Measurements from ENCODE around the gene PAGE5. TPM values are rescaled to one million over a fixed set of nuclear protein-coding genes. Genes with fewer than 3 reads are reported as not detected.

Gene PAGE5, protein sequence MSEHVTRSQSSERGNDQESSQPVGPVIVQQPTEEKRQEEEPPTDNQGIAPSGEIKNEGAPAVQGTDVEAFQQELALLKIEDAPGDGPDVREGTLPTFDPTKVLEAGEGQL
- total RNA-seq (not detected), polyA plus RNA-seq (ENCODE audit: insufficient read length in 2 of 2) (not detected)
- long read RNA-seq, donor 1: 0 reads
- long read RNA-seq, donor 2: 0 reads
- long read RNA-seq, donor 3: 0 reads
- long read RNA-seq, donor 4: 0 reads

- Histone ChIP-seq H3K9me3 (ENCODE audit: control insufficient read depth, insufficient read depth, low read length) (no peaks in the 10 kb centered on the region), H3K4me1 (ENCODE audit: control insufficient read depth, insufficient read depth, low read length) (no peaks in the 10 kb centered on the region), H3K4me3 (ENCODE audit: low read depth, low read length) (no peak within 1 kb of the TSS), H3K36me3 (ENCODE audit: control insufficient read depth, insufficient read depth, low read length) (no peaks in the 10 kb centered on the region), H3K27ac (ENCODE audit: low read depth, low read length) (no peak within 1 kb of the TSS), H3K27me3 (ENCODE audit: control insufficient read depth, insufficient read depth, low read length) (no peaks in the 10 kb centered on the region)
- DNase-seq (ENCODE audit: low read depth in 4 of 6, low spot score in 6 of 6): no peak
- 76% methylated on average over 25 of the region's 30 CpGs for WGBS (ENCODE audit: insufficient coverage)
These were observed at the start of gene PAGE5 for GRCh38 chrX:55220119-55220794. Gene PAGE5, plus strand, starts transcription at chrX:55220346. Its CDS starts 1,037 bp downstream, at chrX:55221383.

DNA sequence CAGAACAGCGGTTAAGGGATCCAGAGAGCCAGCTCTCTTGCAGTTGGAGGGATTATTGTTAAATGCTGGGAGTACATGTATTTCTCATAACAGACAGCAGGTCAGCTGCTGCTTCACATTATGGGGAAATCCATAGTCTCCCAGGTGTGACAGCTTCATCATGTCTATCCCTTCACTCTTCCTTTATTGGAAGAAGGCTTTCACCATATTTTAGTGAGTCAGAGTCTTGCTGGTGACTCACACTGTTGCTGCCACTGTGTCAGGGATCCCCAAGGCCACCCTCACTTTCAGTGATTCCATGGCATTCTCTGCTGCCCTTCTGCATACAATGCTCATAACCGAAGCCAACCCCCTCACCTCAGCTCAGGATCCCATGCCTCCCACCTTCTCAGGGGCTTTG, 32.9 kb upstream of the PAGE5 start:
- Histone ChIP-seq H3K4me3 (ENCODE audit: low read depth, low read length) (no peak overlapping the region), H3K4me1 (ENCODE audit: control insufficient read depth, insufficient read depth, low read length) (no peaks in the 10 kb centered on the region), H3K27ac (ENCODE audit: low read depth, low read length) (no peak overlapping the region), H3K9me3 (ENCODE audit: control insufficient read depth, insufficient read depth, low read length) (no peaks in the 10 kb centered on the region), H3K36me3 (ENCODE audit: control insufficient read depth, insufficient read depth, low read length) (no peaks in the 10 kb centered on the region), H3K27me3 (ENCODE audit: control insufficient read depth, insufficient read depth, low read length) (no peaks in the 10 kb centered on the region)
- no peak for DNase-seq (ENCODE audit: low read depth in 4 of 6, low spot score in 6 of 6)
- WGBS (ENCODE audit: insufficient coverage): 82% methylated on average over 1 of the region's 2 CpGs

DNA sequence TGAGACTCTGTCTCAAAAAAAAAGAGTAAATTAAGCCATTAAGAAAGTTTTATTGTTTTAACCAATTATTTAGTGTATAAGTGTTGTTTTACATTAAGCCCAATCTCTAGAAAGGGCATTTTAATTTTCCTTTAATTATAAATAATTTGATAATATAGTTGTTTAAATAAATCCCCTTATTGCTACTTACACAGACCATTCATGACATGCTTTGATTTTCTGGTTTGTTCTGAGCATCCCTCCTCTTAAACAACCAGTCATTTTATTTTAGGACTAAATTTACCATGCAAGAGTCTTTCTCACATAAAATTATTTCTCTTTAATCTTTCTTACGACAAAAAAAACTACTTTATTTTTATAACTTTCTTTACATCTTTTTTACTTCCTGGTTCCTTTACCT, 23.5 kb upstream of the PAGE5 start:
- Histone ChIP-seq H3K9me3 (ENCODE audit: control insufficient read depth, insufficient read depth, low read length) (no peaks in the 10 kb centered on the region), H3K36me3 (ENCODE audit: control insufficient read depth, insufficient read depth, low read length) (no peaks in the 10 kb centered on the region), H3K27me3 (ENCODE audit: control insufficient read depth, insufficient read depth, low read length) (no peaks in the 10 kb centered on the region), H3K27ac (ENCODE audit: low read depth, low read length) (no peak overlapping the region), H3K4me3 (ENCODE audit: low read depth, low read length) (no peak overlapping the region), H3K4me1 (ENCODE audit: control insufficient read depth, insufficient read depth, low read length) (no peaks in the 10 kb centered on the region)
- no peak for DNase-seq (ENCODE audit: low read depth in 4 of 6, low spot score in 6 of 6)
- WGBS (ENCODE audit: insufficient coverage): 67% methylated on average over 1 of the region's 1 CpG

GRCh38 chrX:55201930-55202579, 18.1 kb upstream of the PAGE5 start:
- DNase-seq (ENCODE audit: low read depth in 4 of 6, low spot score in 6 of 6): no peak
- Histone ChIP-seq H3K4me3 (ENCODE audit: low read depth, low read length) (no peak overlapping the region), H3K9me3 (ENCODE audit: control insufficient read depth, insufficient read depth, low read length) (no peaks in the 10 kb centered on the region), H3K27ac (ENCODE audit: low read depth, low read length) (no peak overlapping the region), H3K36me3 (ENCODE audit: control insufficient read depth, insufficient read depth, low read length) (no peaks in the 10 kb centered on the region), H3K4me1 (ENCODE audit: control insufficient read depth, insufficient read depth, low read length) (no peaks in the 10 kb centered on the region), H3K27me3 (ENCODE audit: control insufficient read depth, insufficient read depth, low read length) (no peaks in the 10 kb centered on the region)
- no CpG with 5 or more reads among the region's 3 CpGs for WGBS (ENCODE audit: insufficient coverage)

GRCh38 chrX:55206162-55206941, 13.8 kb upstream of the PAGE5 start:
- Histone ChIP-seq H3K27ac (ENCODE audit: low read depth, low read length) (no peak overlapping the region), H3K4me1 (ENCODE audit: control insufficient read depth, insufficient read depth, low read length) (no peaks in the 10 kb centered on the region), H3K4me3 (ENCODE audit: low read depth, low read length) (no peak overlapping the region), H3K27me3 (ENCODE audit: control insufficient read depth, insufficient read depth, low read length) (no peaks in the 10 kb centered on the region), H3K9me3 (ENCODE audit: control insufficient read depth, insufficient read depth, low read length) (no peaks in the 10 kb centered on the region), H3K36me3 (ENCODE audit: control insufficient read depth, insufficient read depth, low read length) (no peaks in the 10 kb centered on the region)
- DNase-seq (ENCODE audit: low read depth in 4 of 6, low spot score in 6 of 6): no peak
- WGBS (ENCODE audit: insufficient coverage): 60% methylated on average over 3 of the region's 6 CpGs

- no peaks in the 10 kb centered on the region for H3K9me3 ChIP-seq (ENCODE audit: control insufficient read depth, insufficient read depth, low read length)
- H3K36me3 ChIP-seq (ENCODE audit: control insufficient read depth, insufficient read depth, low read length): no peaks in the 10 kb centered on the region
- H3K27ac ChIP-seq (ENCODE audit: low read depth, low read length): no peak overlapping the region
- DNase-seq (ENCODE audit: low read depth in 4 of 6, low spot score in 6 of 6): no peak
- WGBS (ENCODE audit: insufficient coverage): 75% methylated on average over 8 of the region's 13 CpGs
- H3K4me3 ChIP-seq (ENCODE audit: low read depth, low read length): no peak overlapping the region
- no peaks in the 10 kb centered on the region for H3K4me1 ChIP-seq (ENCODE audit: control insufficient read depth, insufficient read depth, low read length)
- no peaks in the 10 kb centered on the region for H3K27me3 ChIP-seq (ENCODE audit: control insufficient read depth, insufficient read depth, low read length)
These were observed 9.0 kb upstream of the PAGE5 start for GRCh38 chrX:55210931-55211677.

GRCh38 chrX:55213381-55213780, 6.8 kb upstream of the PAGE5 start:
- DNase-seq (ENCODE audit: low read depth in 4 of 6, low spot score in 6 of 6): no peak
- H3K4me1 ChIP-seq (ENCODE audit: control insufficient read depth, insufficient read depth, low read length): no peaks in the 10 kb centered on the region
- no peaks in the 10 kb centered on the region for H3K27me3 ChIP-seq (ENCODE audit: control insufficient read depth, insufficient read depth, low read length)
- WGBS (ENCODE audit: insufficient coverage): no CpG with 5 or more reads among the region's 3 CpGs
- no peaks in the 10 kb centered on the region for H3K9me3 ChIP-seq (ENCODE audit: control insufficient read depth, insufficient read depth, low read length)
- no peak overlapping the region for H3K4me3 ChIP-seq (ENCODE audit: low read depth, low read length)
- no peaks in the 10 kb centered on the region for H3K36me3 ChIP-seq (ENCODE audit: control insufficient read depth, insufficient read depth, low read length)
- H3K27ac ChIP-seq (ENCODE audit: low read depth, low read length): no peak overlapping the region

- Histone ChIP-seq H3K27me3 (ENCODE audit: control insufficient read depth, insufficient read depth, low read length) (no peaks in the 10 kb centered on the region), H3K27ac (ENCODE audit: low read depth, low read length) (no peak overlapping the region), H3K36me3 (ENCODE audit: control insufficient read depth, insufficient read depth, low read length) (no peaks in the 10 kb centered on the region), H3K4me3 (ENCODE audit: low read depth, low read length) (no peak overlapping the region), H3K9me3 (ENCODE audit: control insufficient read depth, insufficient read depth, low read length) (no peaks in the 10 kb centered on the region), H3K4me1 (ENCODE audit: control insufficient read depth, insufficient read depth, low read length) (no peaks in the 10 kb centered on the region)
- 48% methylated on average over 4 of the region's 6 CpGs for WGBS (ENCODE audit: insufficient coverage)
- DNase-seq (ENCODE audit: low read depth in 4 of 6, low spot score in 6 of 6): no peak
These were observed 20.7 kb downstream of the PAGE5 start for GRCh38 chrX:55240788-55241340.

GRCh38 chrX:55253528-55253927, 33.4 kb downstream of the PAGE5 start:
- Histone ChIP-seq H3K27me3 (ENCODE audit: control insufficient read depth, insufficient read depth, low read length) (no peaks in the 10 kb centered on the region), H3K36me3 (ENCODE audit: control insufficient read depth, insufficient read depth, low read length) (no peaks in the 10 kb centered on the region), H3K27ac (ENCODE audit: low read depth, low read length) (no peak overlapping the region), H3K4me3 (ENCODE audit: low read depth, low read length) (no peak overlapping the region), H3K9me3 (ENCODE audit: control insufficient read depth, insufficient read depth, low read length) (no peaks in the 10 kb centered on the region), H3K4me1 (ENCODE audit: control insufficient read depth, insufficient read depth, low read length) (no peaks in the 10 kb centered on the region)
- no peak for DNase-seq (ENCODE audit: low read depth in 4 of 6, low spot score in 6 of 6)

Data from spinal cord (tissue), 10 donors.